HL-60/S4 (cell line): ENCODE measurements around the gene SEMA3E.

Experiments
- in situ Hi-C: fragments of 300-500 bp; cut with MboI; formaldehyde crosslinking; loops from 2 replicates; pipeline ENCODE4 v1.14.3; 2022; ENCODE audit warnings: low sequenced_read_pairs

Gene SEMA3E

GRCh38 chr7:83648464-83649241 is at the start of gene SEMA3E:
SEMA3E (minus strand) TSS chr7:83649139.
- in situ Hi-C loops: no loop called here

- in situ Hi-C loops: no loop called here
Observed at GRCh38 chr7:83697804-83698530, 49.0 kb upstream of the SEMA3E start.

GRCh38 chr7:83696101-83696500 is 47.2 kb upstream of the SEMA3E start:
- in situ Hi-C loops: no loop called here

GRCh38 chr7:83695128-83695960 is 46.4 kb upstream of the SEMA3E start:
- in situ Hi-C loops: no loop called here

GRCh38 chr7:83693256-83693655 is 44.3 kb upstream of the SEMA3E start:
- in situ Hi-C loops: no loop called here

GRCh38 chr7:83691095-83691494 is 42.2 kb upstream of the SEMA3E start:
- in situ Hi-C loops: no loop called here

GRCh38 chr7:83689855-83690254 is 40.9 kb upstream of the SEMA3E start:
- in situ Hi-C loops: no loop called here

GRCh38 chr7:83686416-83686815 is 37.5 kb upstream of the SEMA3E start:
- in situ Hi-C loops: no loop called here

- in situ Hi-C loops: no loop called here
Observed at GRCh38 chr7:83684928-83685327, 36.0 kb upstream of the SEMA3E start.

GRCh38 chr7:83681200-83681778 is 32.4 kb upstream of the SEMA3E start:
- in situ Hi-C loops: no loop called here

- in situ Hi-C loops: no loop called here
Observed at GRCh38 chr7:83677180-83677866, 28.4 kb upstream of the SEMA3E start.

- in situ Hi-C loops: loop anchor here (25.0 kb wide), 1 partner anchor 261 kb away; no protein-coding TSS in a partner anchor
Observed at GRCh38 chr7:83673291-83673690, 24.4 kb upstream of the SEMA3E start.

- in situ Hi-C loops: loop anchor here (25.0 kb wide), 1 partner anchor 260 kb away; no protein-coding TSS in a partner anchor
Observed at GRCh38 chr7:83672157-83672556, 23.2 kb upstream of the SEMA3E start.

- in situ Hi-C loops: loop anchor here (25.0 kb wide), 1 partner anchor 251 kb away; no protein-coding TSS in a partner anchor
Observed at GRCh38 chr7:83663131-83663530, 14.2 kb upstream of the SEMA3E start.

- in situ Hi-C loops: loop anchor here (25.0 kb wide), 1 partner anchor 246 kb away; no protein-coding TSS in a partner anchor
Observed at GRCh38 chr7:83658126-83658525, 9.2 kb upstream of the SEMA3E start.

GRCh38 chr7:83655951-83656556 is 7.1 kb upstream of the SEMA3E start:
- in situ Hi-C loops: loop anchor here (25.0 kb wide), 1 partner anchor 244 kb away; no protein-coding TSS in a partner anchor

GRCh38 chr7:83652481-83652880 is 3.5 kb upstream of the SEMA3E start:
- in situ Hi-C loops: loop anchor here (25.0 kb wide), 1 partner anchor 240 kb away; no protein-coding TSS in a partner anchor

- in situ Hi-C loops: loop anchor here (25.0 kb wide), 1 partner anchor 237 kb away; no protein-coding TSS in a partner anchor
Observed at GRCh38 chr7:83649701-83650100, 762 bp upstream of the SEMA3E start.

- in situ Hi-C loops: no loop called here
Observed at GRCh38 chr7:83646027-83646426, 2.9 kb downstream of the SEMA3E start.
